Panc1 (cell line): Measurements from ENCODE around the gene TTLL5.

Experiments
- POLR2AphosphoS5 ChIP-seq: IDR thresholded peaks from 2 replicates; pipeline ENCODE4 v1.6.1; 2012; ENCODE audit warnings: mild to moderate bottlenecking, low read depth, low read length, moderate library complexity
- REST ChIP-seq, 2 experiments: IDR thresholded peaks; 2 replicates each; pipeline ENCODE4 v1.6.1; 2011 to 2012; ENCODE audit warnings: low read depth in 2 of 2, control low read depth in 1 of 2, low read length in 1 of 2, mild to moderate bottlenecking in 1 of 2, moderate library complexity in 1 of 2; ENCODE audit not compliant: insufficient read depth in 1 of 2

- TF ChIP-seq REST (IDR thresholded peaks at IDR 0.05; ENCODE audit: insufficient read depth in 1 of 2, low read depth in 2 of 2, low read length in 1 of 2): no peak
- TF ChIP-seq POLR2AphosphoS5: no peak
Measured at GRCh38 chr14:75631453-75631831, 29.6 kb upstream of the TTLL5 start.
